ENCODE measurements around the gene IL5RA. TPM values are rescaled to one million over a fixed set of nuclear protein-coding genes. Genes with fewer than 3 reads are reported as not detected.

The IL5RA gene
- total and polyA plus RNA-seq, 10 of the 15 experiments (the other 5 are each of a cell fraction or from before 2014, with no cell fraction given): 0.04 to 0.53 (median 0.14) TPM; not detected in 6

- no peak for TF ChIP-seq KAT2A (conservative IDR thresholded peaks at IDR 0.05; ENCODE audit: control insufficient read depth, low read depth, low read length)
- TF ChIP-seq EZH2 (IDR thresholded peaks at IDR 0.05; ENCODE audit: borderline replicate concordance, control insufficient read depth, low read depth, low read length): no peak
- TF ChIP-seq BACH1 (IDR thresholded peaks at IDR 0.05; ENCODE audit: borderline replicate concordance): no peak
- no peak for TF ChIP-seq BCL11A (IDR thresholded peaks at IDR 0.05; ENCODE audit: low read depth, low read length)
- TF ChIP-seq SIN3A (IDR thresholded peaks at IDR 0.05; ENCODE audit: low read depth, low read length): no peak
- no peak for TF ChIP-seq PKNOX1 (IDR thresholded peaks at IDR 0.05)
- TF ChIP-seq RCOR1 (conservative IDR thresholded peaks at IDR 0.05; ENCODE audit: low read depth, low read length): no peak
- no peak for TF ChIP-seq HDAC2 (IDR thresholded peaks at IDR 0.05)
Measured at GRCh38 chr3:3059645-3060044, 50.5 kb downstream of the IL5RA start (continued).

GRCh38 chr3:3053974-3054373 is 56.2 kb downstream of the IL5RA start:
- Histone ChIP-seq H3K4me2 (ENCODE audit: control insufficient read depth, insufficient read depth) (no peak overlapping the region), H4K20me1 (ENCODE audit: control insufficient read depth, insufficient read depth) (no peaks in the 10 kb centered on the region), H3K79me2 (ENCODE audit: control insufficient read depth, insufficient read depth, low read length) (no peaks in the 10 kb centered on the region), H3K36me3 (ENCODE audit: control insufficient read depth in 2 of 2, insufficient read depth in 2 of 2, low read length in 1 of 2) (no peaks in the 10 kb centered on the region), H3K4me3 (no peak overlapping the region), H3K27ac (ENCODE audit: control insufficient read depth, insufficient read depth) (no peak overlapping the region), H3K9me3 (replicated peaks; ENCODE audit: control insufficient read depth, insufficient read depth, low read length) (no peaks in the 10 kb centered on the region; the same call in 2 of the 3 replicates), H2AFZ (ENCODE audit: control insufficient read depth, low read depth, low read length) (no peak overlapping the region), H3K4me1 (ENCODE audit: control insufficient read depth, insufficient read depth, low read length) (no peaks in the 10 kb centered on the region), H3K27me3 (replicated peaks in 1 of 2; ENCODE audit: control insufficient read depth in 2 of 2, insufficient read depth in 2 of 2, low read length in 1 of 2) (no peaks in the 10 kb centered on the region), H3K9ac (ENCODE audit: control insufficient read depth, insufficient read depth, low read length) (no peak overlapping the region)
- WGBS (ENCODE audit: insufficient coverage, insufficient replicate concordance, low lambda C conversion rate, missing lambda C conversion rate): 31% methylated on average over 4 of the region's 4 CpGs
- DNase-seq (ENCODE audit: low read depth, low spot score) (no peak), ATAC-seq (no peak), FAIRE-seq (no peak)
- ChIA-PET RAD21 (ENCODE audit: unreplicated experiment) (no interaction called here), POLR2A (no interaction called here), SMC1A (ENCODE audit: uncharacterized antibody, unreplicated experiment) (no interaction called here), CTCF (no interaction called here)
- BruUV-seq (replicated peaks): no TSS peak
- TF ChIP-seq POLR2A (IDR thresholded peaks at IDR 0.05; ENCODE audit: low read depth, low read length) (no peak), GATAD2B (conservative IDR thresholded peaks at IDR 0.05; ENCODE audit: low read depth) (no peak), STAT3 (IDR thresholded peaks at IDR 0.05; ENCODE audit: low read depth, low read length) (no peak), BCLAF1 (IDR thresholded peaks at IDR 0.05) (no peak), RB1 (IDR thresholded peaks at IDR 0.05; ENCODE audit: borderline replicate concordance) (no peak), SMAD5 (IDR thresholded peaks at IDR 0.05; ENCODE audit: low read depth) (no peak), ESRRA (IDR thresholded peaks at IDR 0.05; ENCODE audit: low read length) (no peak)
- intact Hi-C loops (cut with micrococcal nuclease; ENCODE audit: unreplicated experiment): no loop called here
- in situ Hi-C loops (cut with MboI): no loop called here

Data from GM12878 (cell line).